ENCODE data around the gene ACTA1. TPM values are rescaled to one million over a fixed set of nuclear protein-coding genes. Genes with fewer than 3 reads are reported as not detected.
A peak's percentile ranks its signal among the peaks of the same experiment; 100 is the strongest.

ACTA1 gene
- polyA plus RNA-seq, 1 donor from 2014 or later, result 1.0 TPM

- peaks cover 1% of the 10 kb centered on the region for H3K36me3 ChIP-seq (ENCODE audit: insufficient read depth, low read length)
- H3K27me3 ChIP-seq (ENCODE audit: insufficient read depth, low read depth, low read length), result peaks cover 46% of the 10 kb centered on the region
- H3F3A ChIP-seq (ENCODE audit: insufficient read depth, low read length, poor library complexity, severe bottlenecking), result no peaks in the 10 kb centered on the region
- H4K20me1 ChIP-seq (ENCODE audit: insufficient read depth), result no peaks in the 10 kb centered on the region
- TF ChIP-seq RAD21 (conservative IDR thresholded peaks at IDR 0.05) (no peak), REST (IDR thresholded peaks at IDR 0.05; ENCODE audit: borderline replicate concordance) (no peak)
- no peak overlapping the region for H3K27ac ChIP-seq (ENCODE audit: low read length)
- no peaks in the 10 kb centered on the region for H3K79me2 ChIP-seq (replicated peaks; ENCODE audit: insufficient read depth, low read length)
- H2AFZ ChIP-seq (ENCODE audit: low read depth, low read length), result no peak overlapping the region
- no peak overlapping the region for H3K9ac ChIP-seq (ENCODE audit: low read length)
- no peak overlapping the region for H3K4me2 ChIP-seq (ENCODE audit: low read length)
- no peaks in the 10 kb centered on the region for H3K9me3 ChIP-seq (ENCODE audit: low read length)
- H3K4me3 ChIP-seq (ENCODE audit: low read length), result no peak overlapping the region
- no peaks in the 10 kb centered on the region for H3K9me2 ChIP-seq (ENCODE audit: insufficient read depth, low read length)
Measured at GRCh38 chr1:229436201-229436600, 2.3 kb upstream of the ACTA1 start.

- H3K9me3 ChIP-seq (ENCODE audit: low read length), result no peaks in the 10 kb centered on the region
- H3K4me3 ChIP-seq (ENCODE audit: low read length), result peak overlapping the region; percentile 55
- no peaks in the 10 kb centered on the region for H3K79me2 ChIP-seq (replicated peaks; ENCODE audit: insufficient read depth, low read length)
- H3K9me2 ChIP-seq (ENCODE audit: insufficient read depth, low read length), result no peaks in the 10 kb centered on the region
- H3K9ac ChIP-seq (ENCODE audit: low read length), result no peak overlapping the region
- no peak overlapping the region for H3K4me2 ChIP-seq (ENCODE audit: low read length)
- no peak for TF ChIP-seq CTCF (IDR thresholded peaks at IDR 0.05; ENCODE audit: poor library complexity, severe bottlenecking)
- no peak for TF ChIP-seq SMC3 (conservative IDR thresholded peaks at IDR 0.05; ENCODE audit: poor library complexity)
- TF ChIP-seq MXI1 (conservative IDR thresholded peaks at IDR 0.05; ENCODE audit: poor library complexity, severe bottlenecking), result no peak
- no peak for TF ChIP-seq REST (IDR thresholded peaks at IDR 0.05; ENCODE audit: borderline replicate concordance)
- no peak for TF ChIP-seq POLR2AphosphoS5 (IDR thresholded peaks at IDR 0.05)
- no peak for TF ChIP-seq RAD21 (conservative IDR thresholded peaks at IDR 0.05)
- TF ChIP-seq EP300 (conservative IDR thresholded peaks at IDR 0.05; ENCODE audit: poor library complexity, severe bottlenecking), result no peak
- no peak for TF ChIP-seq TAF1 (IDR thresholded peaks at IDR 0.05; ENCODE audit: low read depth)
- TF ChIP-seq EZH2 (IDR thresholded peaks at IDR 0.05; ENCODE audit: borderline replicate concordance, insufficient read depth, low read length, poor library complexity, severe bottlenecking), result no peak
- peaks cover 61% of the 10 kb centered on the region for H3K27me3 ChIP-seq (ENCODE audit: insufficient read depth, low read depth, low read length)
- H3F3A ChIP-seq (ENCODE audit: insufficient read depth, low read length, poor library complexity, severe bottlenecking), result no peaks in the 10 kb centered on the region
- H3K36me3 ChIP-seq (ENCODE audit: insufficient read depth, low read length), result no peaks in the 10 kb centered on the region
- H2AFZ ChIP-seq (ENCODE audit: low read depth, low read length), result no peak overlapping the region
- no peak overlapping the region for H3K27ac ChIP-seq (ENCODE audit: low read length)
- H4K20me1 ChIP-seq (ENCODE audit: insufficient read depth), result no peaks in the 10 kb centered on the region
Measured at GRCh38 chr1:229434641-229435051, 752 bp upstream of the ACTA1 start.

Data from neural cell (in vitro differentiated cells).